HG03025 (cell line): ENCODE measurements around the gene RNF214.
"Not testable (repeated sequence)": the region's sequence is repeated elsewhere in the genome, so short reads cannot be mapped to it uniquely, and the experiment has no call there.

Experiments used
- ATAC-seq: cut with Tn5 transposase; IDR thresholded peaks from one replicate; pipeline ENCODE4 v1.9.1; 2021; ENCODE audit warnings: mild to moderate bottlenecking, moderate library complexity; ENCODE audit not compliant: unreplicated experiment, low FRiP score

The RNF214 gene

DNA sequence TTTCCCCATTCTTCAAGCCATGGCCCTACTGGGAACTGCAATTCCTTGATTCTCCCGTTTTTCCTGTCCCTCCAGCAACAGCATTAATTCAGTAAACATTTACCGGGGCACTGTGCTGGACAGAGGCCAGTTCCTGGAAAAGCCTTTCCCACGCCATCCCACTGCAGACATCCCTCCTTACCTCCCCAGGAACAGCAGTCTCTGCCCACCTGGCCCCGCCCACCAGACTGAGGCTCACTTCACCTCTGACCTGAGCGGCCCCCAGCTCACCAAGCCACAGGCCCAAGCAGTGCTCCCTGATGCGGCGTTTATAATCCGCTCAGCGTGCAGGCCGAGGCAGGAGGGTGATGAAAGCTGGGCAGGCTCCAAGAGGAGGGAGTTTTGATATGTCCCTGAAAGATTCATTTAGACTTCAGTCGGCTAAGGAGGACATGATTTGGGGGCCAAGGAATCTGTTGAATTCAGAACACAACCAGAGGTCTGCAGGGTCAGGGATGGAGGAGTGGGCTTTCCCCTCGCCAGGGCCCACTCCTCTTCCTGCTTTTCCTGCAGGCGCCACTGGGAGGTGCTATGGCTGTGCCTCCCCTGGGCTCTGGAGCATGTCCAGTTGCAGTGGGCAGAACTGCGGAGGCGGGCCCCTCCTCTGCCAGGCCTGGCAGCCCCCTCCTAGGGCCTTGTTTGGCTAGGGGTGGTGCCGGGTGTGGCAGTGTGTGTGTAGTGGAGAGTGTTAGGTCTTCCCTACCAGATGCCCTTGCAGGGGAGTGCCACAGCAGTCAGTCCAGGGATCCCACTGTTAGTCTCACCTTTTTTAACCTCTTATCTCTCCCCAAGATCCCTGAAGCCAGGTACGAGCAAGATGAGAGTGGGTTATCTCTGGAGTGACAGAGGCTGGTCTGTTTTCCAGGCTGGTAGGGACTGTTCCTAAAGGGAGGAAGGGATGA is 34.7 kb upstream of the RNF214 start:
- ATAC-seq = no peak

DNA sequence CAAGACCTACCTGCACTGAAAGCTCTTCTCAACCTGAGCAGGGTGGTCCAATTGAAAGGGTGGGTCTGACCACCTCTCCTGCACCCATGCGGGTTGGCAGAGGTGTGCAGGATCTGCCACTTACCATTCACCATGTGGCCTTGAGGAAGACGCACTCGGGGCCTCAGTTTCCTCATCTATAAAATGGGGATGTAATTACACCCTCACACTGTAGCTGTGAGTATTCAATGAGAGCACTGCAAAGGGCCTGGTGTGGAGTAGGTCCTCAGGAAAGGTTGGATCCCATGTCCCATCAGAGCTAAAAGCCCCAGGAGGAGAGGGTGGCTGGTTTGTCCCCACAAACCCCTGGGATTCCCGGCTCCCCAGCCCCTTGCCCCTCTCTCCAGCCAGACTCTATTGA is 33.9 kb upstream of the RNF214 start:
- no peak for ATAC-seq

DNA sequence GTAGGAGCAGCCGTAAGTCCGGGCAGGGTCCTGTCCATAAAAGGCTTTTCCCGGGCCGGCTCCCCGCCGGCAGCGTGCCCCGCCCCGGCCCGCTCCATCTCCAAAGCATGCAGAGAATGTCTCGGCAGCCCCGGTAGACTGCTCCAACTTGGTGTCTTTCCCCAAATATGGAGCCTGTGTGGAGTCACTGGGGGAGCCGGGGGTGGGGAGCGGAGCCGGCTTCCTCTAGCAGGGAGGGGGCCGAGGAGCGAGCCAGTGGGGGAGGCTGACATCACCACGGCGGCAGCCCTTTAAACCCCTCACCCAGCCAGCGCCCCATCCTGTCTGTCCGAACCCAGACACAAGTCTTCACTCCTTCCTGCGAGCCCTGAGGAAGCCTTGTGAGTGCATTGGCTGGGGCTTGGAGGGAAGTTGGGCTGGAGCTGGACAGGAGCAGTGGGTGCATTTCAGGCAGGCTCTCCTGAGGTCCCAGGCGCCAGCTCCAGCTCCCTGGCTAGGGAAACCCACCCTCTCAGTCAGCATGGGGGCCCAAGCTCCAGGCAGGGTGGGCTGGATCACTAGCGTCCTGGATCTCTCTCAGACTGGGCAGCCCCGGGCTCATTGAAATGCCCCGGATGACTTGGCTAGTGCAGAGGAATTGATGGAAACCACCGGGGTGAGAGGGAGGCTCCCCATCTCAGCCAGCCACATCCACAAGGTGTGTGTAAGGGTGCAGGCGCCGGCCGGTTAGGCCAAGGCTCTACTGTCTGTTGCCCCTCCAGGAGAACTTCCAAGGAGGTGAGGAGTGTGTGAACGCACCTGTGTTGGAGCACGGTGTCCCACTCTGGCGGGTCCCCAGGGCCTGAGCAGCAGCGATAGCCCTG is 33.2 kb upstream of the RNF214 start, which contains the start of gene TAGLN:
Gene TAGLN (plus strand): TSS at position 318 of the 863 bp plus-strand sequence. CDS start 3,644 bp downstream, outside the sequence.
- no peak for ATAC-seq

DNA sequence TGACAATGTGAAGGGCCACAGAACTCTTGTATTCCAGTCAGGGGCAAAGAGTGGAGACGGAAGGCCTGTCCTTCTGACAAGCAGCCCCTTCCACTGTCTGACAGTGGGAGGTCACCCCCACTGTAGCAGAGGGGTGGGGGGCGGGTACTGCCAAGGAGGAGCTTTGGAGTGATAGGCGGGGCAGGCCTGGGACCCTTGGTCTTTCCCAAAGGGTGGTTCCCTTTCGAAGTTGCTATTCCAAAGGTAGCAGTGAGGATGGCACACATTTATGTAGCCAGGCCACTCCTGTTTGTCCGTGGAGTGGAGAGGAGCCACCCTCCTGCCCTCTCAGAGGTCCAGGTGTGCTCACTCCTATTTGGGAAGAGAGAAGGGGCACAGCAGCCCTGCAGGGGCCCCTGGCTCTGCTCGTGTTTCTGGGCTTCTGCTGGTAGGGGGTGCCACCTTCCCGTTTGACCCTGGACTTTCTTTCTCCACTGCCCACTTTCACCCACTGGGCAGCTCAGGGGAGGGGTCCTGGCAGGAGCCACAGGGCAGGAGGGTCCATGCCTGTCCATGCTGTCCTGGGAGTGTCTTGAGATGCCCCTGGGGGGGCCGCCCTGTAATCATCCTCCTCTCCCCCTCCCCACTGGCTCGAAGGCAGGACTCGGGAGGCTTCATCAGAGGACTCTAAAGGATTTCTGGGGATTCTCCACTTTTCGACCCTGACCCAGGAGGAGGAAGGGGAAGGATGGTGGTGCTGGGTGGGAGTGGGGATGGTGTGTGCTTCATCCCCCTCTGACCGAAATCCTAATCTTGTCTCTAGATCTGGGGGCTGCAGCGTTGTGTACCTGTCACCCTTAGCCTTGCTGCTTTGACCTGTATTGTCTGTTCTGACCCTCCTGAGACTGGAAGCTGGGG is 32.3 kb upstream of the RNF214 start:
- ATAC-seq = no peak

DNA sequence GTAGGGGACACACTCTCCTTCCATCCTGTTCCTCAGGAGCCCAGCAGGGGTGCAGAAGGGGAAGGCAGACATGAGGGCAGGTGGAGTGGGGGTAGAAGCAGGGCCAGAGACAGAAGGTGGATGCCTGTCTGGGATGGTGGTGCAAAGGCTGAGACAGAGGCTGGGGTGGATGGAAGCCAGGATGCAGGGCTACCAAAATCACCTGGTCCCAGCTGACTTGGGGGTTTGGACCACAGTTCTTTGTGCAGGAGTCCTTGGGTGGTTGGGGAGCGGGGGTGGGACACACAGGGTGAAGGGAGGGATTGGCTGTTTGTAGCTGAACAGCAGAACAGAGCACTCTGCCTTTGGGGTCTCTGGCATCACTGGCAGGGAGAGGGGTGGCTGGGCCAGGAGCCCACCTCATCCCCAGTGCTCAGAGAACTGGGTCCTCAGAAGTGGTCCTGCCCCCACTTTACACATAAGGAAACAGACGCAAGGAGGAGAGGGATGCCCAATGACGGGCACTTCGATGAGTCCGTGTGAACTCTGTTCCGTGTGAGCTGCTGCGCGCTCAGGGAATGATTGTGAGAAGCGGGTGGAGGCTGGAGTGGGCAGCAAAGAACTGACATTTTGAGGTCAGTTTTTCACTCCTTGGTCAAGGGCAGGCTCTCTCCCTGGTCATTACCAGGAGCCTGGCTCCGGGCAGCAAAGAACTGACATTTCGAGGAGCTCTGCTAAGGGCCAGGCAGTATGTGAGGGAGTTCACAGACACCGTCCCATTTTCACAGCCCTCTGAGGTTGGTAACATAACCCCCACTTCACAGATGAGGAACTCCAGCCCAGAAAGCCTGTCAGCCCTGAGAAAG is 31.4 kb upstream of the RNF214 start:
- no peak for ATAC-seq

DNA sequence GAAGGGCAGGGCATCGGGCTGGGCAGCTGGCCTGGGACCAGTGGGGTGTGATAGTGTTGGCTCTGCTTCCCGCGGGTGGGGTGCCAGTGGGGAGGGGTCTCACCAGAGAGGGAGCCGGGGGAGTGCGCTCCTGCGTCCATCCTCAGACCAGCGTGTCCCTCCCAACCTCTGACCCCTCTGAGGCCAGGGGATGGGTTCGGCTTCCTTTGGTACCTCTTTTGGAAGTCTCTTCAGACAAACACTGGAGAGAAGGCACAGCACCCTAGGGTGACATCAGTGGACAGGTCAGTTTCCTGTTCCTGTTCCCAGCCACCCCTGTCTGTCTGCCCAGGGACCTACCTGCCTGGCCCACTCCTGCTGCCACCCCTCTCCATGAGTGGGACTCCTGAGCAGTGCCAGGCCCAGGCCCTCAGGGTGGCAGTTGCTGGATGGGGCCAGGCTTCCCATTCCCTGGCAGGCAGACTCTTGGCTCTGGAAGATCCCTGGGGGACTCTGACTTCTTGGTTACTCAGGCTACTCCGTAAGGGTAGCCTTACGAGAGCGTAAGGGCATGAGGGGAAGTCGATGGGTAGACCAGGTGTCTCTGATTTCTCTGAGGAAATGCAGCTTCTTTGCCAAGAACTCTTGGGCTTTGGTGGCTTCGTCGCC is 30.7 kb upstream of the RNF214 start:
- ATAC-seq = no peak

DNA sequence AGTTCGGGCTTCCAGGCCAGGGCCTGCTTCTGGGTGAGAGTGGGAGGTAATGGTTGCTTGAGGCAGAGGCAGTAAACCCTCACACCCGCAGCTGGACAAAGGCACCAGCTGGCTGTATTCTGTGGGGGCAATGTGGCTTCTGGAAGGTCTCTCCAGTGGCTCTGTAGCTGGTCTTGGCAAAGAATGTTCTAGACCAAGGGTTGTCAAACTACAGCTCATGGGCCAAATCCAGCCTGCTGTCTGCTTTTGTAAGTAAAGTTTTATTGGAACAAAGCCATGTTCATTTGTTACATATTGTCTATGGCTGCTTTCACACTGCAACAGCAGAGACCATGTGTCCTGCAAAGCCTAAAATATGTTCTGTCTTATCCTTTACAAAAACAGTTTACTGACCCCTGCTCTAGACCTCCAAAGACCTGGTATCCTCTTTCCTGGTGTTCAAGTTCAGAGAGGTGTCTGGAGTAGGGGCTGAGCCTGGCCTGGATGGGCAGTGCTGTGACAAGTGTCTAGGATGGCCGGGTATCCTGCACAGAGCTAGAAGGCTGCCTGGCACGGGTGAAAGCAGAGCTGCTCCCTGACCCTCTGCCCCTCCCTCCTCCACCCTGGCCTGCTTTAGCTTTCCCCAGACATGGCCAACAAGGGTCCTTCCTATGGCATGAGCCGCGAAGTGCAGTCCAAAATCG is 29.9 kb upstream of the RNF214 start:
- ATAC-seq = no peak

DNA sequence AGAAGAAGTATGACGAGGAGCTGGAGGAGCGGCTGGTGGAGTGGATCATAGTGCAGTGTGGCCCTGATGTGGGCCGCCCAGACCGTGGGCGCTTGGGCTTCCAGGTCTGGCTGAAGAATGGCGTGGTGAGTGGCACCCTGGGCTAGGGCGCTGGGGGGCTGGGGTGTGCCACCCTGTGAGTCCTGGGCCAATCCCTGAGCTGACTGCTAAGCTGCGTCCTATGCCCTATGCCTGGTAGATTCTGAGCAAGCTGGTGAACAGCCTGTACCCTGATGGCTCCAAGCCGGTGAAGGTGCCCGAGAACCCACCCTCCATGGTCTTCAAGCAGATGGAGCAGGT is 29.4 kb upstream of the RNF214 start:
- no peak for ATAC-seq

DNA sequence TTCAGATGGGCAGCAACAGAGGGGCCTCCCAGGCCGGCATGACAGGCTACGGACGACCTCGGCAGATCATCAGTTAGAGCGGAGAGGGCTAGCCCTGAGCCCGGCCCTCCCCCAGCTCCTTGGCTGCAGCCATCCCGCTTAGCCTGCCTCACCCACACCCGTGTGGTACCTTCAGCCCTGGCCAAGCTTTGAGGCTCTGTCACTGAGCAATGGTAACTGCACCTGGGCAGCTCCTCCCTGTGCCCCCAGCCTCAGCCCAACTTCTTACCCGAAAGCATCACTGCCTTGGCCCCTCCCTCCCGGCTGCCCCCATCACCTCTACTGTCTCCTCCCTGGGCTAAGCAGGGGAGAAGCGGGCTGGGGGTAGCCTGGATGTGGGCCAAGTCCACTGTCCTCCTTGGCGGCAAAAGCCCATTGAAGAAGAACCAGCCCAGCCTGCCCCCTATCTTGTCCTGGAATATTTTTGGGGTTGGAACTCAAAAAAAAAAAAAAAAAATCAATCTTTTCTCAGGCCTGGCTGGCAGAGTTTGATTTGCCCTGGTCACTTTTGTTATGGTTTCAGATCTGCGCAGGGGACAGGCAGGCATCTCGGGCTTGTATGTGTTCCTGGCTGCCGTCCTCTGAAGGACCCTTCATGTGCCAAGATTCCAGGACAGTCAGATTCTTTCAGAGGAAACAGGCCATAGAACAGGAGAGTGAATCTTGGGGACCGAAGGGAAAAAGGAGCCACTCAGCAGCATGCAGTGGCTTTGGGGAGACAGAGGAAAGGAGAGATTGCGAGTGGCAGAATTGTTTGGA is 28.0 kb upstream of the RNF214 start:
- no peak for ATAC-seq

DNA sequence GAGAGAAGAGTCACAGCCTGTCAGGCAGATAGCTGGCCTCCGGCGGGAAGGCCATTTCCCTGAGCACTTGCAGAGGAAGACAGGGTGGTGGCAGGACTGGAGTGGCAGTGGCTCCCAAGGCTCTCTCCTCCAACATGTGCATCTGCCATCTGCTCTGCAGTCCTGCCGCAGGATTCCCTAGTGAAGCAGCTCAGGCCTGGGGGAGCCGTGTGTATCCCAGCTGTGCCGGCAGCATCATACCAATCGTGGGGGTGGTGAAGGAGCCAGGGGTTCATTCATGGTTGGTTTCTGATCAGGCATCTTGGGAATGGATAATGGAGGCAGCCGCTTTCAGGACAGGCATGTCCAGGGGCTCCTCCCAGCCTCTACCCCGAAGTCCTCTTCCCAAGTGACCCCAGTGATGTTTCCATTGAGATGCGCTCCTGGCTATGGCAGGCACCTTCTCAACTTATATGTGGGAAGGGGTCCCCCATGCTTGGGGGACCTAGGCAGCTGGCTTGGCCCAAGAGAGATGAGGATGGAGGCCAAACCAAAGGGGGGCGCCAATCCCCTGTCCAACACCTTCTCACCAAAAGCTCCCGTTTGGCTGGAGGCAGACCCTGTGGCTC is 27.2 kb upstream of the RNF214 start:
- ATAC-seq = no peak

DNA sequence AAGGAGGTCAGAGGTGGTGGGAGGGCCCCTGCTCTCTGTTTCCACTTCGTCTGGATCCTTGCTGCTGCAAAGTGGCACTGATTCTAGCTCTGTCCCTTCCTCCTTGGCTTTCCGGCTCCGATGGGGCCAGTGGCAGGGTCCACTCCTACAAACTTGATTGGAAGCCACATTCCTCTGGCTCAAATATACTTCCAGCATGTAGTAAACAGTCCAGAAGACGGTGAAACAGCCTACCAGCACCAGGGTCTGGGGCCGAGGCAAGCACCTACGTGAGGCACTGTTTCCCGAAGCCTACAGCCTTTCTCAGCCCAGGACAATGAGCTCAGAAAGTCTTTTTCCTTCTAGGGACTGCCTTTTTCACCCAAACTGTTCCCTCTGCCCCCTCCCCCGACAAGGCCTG is 26.4 kb upstream of the RNF214 start:
- not testable (repeated sequence) for ATAC-seq

DNA sequence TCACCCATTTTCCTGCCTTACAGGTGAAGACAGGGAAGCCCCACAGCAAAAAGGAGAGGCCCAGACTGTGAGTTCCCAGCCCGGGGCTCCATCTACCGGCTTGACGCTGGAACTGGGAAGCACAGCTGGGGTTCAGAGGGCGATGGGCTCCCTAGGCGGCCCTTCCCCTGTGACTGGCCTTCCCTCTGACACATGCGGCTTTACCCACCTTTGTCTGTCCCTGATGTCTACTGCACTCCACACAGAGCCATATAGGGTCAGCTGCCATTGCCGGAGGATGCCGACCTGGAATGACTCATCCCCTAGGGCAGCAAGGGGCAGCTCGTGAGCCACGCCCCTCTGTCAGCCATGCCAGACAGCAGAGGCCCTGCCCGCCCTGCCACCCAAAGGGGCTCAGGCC is 25.6 kb upstream of the RNF214 start:
- not testable (repeated sequence) for ATAC-seq

DNA sequence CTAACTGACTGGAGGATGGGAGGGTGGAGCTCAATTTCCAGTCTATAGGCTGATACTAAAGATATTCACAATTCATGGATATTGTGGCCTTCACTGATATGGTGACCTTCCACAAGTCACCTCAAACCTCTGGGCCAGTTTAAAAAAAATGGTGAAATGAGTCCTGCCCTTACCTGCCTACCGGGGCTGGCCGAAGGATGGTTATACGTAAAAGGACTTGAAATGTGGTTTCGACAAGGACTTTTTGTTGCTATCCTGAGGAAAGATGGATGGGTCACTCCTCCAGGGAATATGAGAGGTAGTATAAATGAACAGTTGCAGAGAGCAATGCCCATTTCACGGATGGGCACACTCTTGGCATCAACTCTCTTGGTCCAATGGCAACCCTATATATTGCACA is 25.0 kb upstream of the RNF214 start:
- not testable (repeated sequence) for ATAC-seq

DNA sequence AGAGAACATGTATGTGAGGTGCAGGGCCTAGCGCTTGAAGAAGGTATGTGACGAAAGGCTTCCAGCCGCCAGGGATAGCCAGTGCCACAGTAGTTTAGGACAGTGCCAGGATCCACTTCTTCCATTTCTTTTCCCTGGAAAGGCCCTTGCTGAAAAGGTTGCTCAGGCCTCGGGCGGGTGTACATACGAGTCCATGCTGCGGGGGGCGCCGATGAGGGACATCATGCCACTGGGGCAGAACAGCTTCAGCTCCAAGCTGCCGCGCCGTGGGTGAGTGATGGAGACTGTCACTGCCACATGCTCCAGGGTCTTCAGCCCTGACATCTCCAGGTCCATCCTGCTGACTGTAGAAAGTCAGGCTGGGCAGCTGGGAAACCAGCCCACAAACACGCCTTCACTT is 23.8 kb upstream of the RNF214 start:
- ATAC-seq = not testable (repeated sequence)

DNA sequence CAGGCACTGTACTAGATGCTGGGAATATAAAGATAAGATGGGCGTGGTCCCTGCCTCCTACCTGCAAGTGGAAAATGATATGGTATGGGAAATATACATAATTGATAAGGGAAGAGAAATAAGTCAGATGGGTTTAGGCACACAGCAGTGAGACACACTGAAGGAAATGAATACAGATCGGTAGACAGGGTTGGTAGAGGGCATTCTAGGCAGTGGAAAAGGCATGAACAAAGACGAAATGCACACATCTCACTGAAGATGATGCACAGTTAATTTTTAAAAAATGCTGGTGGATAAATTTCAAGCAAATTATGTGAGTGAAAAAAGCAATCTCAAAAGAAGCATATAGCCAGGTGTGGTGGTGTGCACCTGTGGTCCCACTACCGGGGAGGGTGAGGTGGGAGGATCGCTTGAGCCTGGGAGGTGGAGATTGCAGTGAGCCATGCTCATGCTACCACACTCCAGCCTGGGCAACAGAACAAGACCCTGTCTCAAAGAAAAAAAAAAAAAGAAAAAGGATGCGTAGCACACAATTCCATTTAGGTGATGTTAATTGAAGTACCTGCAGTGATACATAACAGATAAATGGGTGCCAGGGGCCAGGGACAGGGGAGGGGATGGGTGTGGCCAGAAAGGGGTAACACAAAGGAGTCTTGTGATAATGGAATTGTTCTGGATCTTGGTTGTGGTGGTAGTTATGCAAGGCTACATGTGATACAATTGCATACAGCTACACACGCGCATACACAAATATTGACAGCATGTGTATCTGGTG is 22.9 kb upstream of the RNF214 start:
- not testable (repeated sequence) for ATAC-seq

DNA sequence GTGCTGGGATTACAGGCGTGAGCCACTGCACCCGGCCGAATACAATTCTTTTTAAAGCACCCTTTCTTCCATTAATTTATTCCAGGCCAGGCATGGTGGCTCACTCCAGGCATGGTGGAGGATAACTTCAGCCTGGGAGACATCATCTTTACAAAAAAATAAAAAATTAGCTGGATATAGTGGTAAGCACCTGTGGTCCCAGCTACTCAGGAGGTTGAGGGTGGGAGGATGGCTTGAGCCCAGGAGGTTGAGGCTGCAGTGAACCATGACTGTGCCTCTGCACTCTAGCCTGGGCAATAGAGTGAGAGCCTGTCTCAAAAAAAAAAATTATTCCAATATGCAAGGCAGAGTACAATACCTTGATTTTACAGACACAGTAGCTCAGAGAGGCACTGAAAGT is 21.9 kb upstream of the RNF214 start:
- no peak for ATAC-seq
